Stimulated activated CD8-positive, alpha-beta memory T cell treated with anti-CD3 and anti-CD28 coated beads, Interleukin-12 subunit alpha, Interleukin-12 subunit beta, amount 100 ng/mL, for 1 hour (primary cell): Measurements from ENCODE around the gene USP5.

ENCODE experiments used
- DNase-seq: peaks from one replicate; pipeline ENCODE4 v3.0.0-alpha.2; 2020; ENCODE audit warnings: low read depth

Gene USP5, protein sequence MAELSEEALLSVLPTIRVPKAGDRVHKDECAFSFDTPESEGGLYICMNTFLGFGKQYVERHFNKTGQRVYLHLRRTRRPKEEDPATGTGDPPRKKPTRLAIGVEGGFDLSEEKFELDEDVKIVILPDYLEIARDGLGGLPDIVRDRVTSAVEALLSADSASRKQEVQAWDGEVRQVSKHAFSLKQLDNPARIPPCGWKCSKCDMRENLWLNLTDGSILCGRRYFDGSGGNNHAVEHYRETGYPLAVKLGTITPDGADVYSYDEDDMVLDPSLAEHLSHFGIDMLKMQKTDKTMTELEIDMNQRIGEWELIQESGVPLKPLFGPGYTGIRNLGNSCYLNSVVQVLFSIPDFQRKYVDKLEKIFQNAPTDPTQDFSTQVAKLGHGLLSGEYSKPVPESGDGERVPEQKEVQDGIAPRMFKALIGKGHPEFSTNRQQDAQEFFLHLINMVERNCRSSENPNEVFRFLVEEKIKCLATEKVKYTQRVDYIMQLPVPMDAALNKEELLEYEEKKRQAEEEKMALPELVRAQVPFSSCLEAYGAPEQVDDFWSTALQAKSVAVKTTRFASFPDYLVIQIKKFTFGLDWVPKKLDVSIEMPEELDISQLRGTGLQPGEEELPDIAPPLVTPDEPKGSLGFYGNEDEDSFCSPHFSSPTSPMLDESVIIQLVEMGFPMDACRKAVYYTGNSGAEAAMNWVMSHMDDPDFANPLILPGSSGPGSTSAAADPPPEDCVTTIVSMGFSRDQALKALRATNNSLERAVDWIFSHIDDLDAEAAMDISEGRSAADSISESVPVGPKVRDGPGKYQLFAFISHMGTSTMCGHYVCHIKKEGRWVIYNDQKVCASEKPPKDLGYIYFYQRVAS

DNA sequence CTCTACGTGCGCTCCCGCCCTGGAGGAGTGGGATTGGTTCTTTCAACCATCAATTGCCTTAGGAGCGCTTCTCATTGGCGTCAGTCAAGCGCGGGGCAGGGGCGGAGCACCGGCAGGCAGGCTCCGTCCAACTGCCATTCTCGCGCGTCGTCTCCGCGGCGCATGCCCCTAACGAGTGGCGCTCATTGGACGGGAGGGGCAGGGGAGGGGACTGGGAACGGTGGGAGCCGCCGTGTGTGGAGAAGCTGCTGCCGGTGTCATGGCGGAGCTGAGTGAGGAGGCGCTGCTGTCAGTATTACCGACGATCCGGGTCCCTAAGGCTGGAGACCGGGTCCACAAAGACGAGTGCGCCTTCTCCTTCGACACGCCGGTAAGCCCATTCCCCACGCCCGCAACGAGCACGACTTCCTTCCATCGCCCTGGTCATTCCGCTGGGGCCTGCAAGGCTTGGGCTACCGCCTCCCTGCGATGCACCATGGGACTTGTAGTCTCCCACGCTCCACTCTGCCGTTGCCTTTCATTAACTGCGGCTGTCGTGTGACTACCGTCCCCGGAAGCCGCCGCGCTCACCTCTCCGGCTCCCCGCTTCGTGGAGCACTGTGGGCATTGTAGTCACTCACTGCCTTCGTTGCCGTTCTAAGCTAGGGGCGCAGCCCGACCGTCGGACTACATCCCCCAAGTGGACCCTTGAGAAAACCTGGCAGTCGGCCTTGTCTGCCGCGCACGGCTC lies at the start of gene USP5:
Gene USP5 (plus strand): TSS at position 230 of the 730 bp plus-strand sequence. CDS start 30 bp downstream, at position 260.
- peak; percentile 96 for DNase-seq

DNA sequence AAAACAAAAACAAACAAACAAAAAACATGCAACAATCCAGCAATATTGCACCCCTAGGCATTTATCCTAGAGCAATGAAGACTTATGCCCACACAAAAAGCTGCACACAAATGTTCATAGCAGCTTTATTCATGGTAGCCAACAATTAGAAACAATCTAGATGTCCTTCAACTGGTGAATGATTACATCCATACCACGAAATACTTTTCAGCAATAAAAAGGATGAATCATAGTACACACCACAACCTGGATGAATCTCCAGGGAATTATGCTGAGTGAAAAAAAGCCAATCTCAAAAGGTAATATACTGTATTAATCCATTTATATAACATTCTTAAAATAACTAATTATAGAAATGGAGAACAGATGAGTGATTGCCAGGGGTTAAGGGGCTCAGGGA lies 44.8 kb upstream of the USP5 start:
- DNase-seq: no peak

DNA sequence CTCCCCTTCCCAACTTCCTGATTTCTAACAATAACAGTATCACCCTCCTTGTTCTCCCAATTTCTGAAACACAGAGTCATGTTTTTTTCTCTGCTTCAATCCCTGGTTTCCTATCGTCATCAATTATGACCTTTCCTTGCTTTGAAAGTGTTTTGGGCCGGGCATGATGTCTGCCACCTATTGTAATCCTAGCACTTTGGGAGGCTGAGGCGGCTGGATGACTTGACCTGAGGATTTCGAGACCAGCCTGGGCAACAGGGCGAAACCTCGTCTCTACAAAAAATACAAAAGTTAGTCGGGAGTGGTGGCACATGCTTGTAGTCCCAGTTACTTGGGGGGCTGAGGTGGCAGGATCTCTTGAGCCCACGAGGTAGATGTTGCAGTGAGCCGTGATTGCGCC lies 42.9 kb upstream of the USP5 start:
- DNase-seq: no peak

DNA sequence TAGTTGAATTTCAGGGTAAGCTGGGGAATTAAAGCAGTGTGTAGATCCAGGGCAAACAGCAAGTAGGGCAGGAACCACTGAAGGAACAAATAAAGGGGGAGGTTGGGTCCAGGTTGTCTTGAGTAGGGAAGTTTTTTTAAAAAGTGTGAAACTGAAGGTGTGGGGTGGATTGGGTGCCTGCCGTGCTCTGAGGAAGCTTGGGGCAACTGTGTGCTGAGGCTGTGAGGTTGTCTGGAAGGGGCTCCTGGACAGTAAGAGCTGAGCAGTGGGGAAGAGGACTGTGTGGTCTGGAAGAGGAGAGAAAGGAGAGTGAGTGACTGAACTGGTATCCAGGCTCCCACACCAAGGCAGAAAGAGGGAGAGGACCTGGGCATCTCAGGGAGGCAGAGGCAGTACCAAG lies 41.2 kb upstream of the USP5 start:
- no peak for DNase-seq

DNA sequence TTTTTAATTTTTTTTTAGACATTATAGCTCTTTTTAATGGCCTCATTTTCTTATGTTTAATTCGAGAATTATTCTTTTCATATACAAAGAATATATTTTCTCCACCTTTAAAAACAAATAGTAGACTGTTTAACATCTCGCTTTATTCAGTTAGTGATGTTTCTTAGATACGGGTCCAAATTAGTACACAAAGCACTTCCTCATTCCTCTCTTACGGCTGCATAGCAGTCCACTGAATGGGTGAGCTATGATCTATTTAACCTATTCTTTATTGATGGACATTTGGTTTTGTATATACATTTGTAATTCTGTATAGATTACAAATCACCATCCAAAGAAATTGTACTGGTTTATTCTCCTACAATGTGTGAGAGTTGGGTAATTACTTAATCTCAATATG lies 38.6 kb upstream of the USP5 start:
- DNase-seq: no peak

DNA sequence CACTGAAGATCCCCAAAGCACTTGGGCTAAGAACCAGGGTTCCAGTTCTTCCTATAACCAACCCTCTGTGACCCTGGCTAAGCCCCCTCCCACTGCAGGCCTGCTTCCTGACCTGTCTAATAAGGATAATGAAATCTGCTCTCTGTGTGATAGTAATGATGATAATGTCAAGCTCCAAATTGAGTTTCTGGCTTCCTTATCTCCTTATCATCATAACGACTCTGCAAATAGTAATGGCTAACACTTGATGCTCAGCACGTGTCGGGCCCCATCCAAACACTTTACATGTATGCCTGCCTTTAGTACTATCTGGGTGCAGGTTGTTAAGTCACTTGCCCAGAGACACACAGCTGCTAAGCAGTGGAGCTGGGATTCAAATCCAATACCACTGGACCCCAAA lies 35.4 kb upstream of the USP5 start:
- DNase-seq: no peak

DNA sequence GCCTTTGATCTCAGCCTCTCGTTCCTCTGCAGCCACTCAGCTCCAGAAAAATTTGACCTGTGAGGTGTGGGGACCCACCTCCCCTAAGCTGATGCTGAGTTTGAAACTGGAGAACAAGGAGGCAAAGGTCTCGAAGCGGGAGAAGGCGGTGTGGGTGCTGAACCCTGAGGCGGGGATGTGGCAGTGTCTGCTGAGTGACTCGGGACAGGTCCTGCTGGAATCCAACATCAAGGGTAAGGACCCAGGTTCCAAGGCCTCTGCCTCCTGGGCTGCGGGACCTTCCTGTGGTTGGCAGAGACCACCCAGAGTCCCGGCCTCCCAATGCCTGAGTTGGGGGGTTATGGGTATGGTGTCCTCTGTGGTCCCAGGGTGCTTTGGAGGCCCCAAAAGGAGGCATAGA lies 34.9 kb upstream of the USP5 start:
- DNase-seq: no peak

DNA sequence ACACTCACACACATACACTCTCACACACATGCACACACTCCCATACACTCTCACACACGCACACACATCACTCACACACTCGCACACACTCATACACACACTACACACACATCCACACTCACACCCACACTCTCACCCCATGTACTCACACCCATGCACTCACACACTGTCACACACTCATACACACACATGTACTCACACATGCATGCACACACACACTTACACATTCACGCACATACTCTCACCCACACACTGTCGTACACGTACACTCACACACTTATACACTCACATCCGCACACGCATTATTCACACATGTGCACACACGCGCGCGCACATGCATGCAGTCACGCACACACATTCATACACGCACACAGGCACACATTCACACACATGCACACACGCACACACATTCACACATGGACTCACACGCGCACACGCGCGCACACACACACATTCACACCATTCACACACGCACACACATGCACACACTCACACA lies 34.2 kb upstream of the USP5 start:
- DNase-seq: no peak

DNA sequence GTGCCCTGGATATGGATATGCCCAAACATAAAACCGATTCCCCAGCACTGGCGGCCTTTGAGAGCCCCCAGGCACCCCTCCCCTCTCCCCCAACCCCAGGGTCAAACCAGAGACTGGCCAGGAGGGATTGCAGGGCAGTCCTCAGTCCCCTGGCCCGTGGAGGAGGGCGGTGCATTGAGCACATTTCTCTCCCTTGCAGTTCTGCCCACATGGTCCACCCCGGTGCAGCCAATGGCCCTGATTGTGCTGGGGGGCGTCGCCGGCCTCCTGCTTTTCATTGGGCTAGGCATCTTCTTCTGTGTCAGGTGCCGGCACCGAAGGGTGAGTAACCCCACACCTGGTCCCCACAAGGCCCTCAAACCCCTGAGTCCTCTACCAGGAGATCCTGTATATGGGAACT lies 33.7 kb upstream of the USP5 start:
- no peak for DNase-seq

DNA sequence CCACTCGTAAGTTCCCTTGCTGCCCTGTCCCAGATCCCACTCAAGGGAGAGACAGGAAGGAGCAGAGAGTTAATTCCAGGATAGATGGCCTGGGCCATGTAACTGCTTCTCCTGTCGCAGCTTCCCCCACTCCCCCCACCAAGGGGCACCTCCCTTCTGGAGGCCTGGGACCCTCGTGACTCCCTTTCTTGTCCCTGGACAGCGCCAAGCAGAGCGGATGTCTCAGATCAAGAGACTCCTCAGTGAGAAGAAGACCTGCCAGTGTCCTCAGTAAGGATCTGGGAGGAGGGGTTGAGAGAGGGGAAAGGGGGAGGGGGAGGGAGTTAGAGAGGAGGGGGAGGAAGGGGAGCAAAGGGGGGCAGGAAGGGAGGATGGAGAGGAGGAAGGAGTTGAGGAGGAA lies 33.3 kb upstream of the USP5 start:
- no peak for DNase-seq

DNA sequence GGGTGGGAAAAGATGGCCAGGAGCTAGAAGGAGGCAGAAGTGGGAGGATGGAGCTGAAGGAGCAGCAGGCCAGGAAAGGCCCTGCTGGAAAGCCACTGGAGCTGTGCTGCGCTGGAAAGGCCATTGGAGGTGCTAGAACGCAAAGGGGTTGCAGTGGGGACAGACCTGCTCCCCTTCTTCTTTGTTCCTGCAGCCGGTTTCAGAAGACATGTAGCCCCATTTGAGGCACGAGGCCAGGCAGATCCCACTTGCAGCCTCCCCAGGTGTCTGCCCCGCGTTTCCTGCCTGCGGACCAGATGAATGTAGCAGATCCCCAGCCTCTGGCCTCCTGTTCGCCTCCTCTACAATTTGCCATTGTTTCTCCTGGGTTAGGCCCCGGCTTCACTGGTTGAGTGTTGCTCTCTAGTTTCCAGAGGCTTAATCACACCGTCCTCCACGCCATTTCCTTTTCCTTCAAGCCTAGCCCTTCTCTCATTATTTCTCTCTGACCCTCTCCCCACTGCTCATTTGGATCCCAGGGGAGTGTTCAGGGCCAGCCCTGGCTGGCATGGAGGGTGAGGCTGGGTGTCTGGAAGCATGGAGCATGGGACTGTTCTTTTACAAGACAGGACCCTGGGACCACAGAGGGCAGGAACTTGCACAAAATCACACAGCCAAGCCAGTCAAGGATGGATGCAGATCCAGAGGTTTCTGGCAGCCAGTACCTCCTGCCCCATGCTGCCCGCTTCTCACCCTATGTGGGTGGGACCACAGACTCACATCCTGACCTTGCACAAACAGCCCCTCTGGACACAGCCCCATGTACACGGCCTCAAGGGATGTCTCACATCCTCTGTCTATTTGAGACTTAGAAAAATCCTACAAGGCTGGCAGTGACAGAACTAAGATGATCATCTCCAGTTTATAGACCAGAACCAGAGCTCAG lies 32.6 kb upstream of the USP5 start:
- DNase-seq: no peak

DNA sequence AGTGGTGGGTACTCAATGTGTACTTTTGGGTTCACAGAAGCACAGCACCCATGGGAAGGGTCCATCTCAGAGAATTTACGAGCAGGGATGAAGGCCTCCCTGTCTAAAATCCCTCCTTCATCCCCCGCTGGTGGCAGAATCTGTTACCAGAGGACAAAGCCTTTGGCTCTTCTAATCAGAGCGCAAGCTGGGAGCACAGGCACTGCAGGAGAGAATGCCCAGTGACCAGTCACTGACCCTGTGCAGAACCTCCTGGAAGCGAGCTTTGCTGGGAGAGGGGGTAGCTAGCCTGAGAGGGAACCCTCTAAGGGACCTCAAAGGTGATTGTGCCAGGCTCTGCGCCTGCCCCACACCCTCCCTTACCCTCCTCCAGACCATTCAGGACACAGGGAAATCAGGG lies 31.8 kb upstream of the USP5 start:
- no peak for DNase-seq

DNA sequence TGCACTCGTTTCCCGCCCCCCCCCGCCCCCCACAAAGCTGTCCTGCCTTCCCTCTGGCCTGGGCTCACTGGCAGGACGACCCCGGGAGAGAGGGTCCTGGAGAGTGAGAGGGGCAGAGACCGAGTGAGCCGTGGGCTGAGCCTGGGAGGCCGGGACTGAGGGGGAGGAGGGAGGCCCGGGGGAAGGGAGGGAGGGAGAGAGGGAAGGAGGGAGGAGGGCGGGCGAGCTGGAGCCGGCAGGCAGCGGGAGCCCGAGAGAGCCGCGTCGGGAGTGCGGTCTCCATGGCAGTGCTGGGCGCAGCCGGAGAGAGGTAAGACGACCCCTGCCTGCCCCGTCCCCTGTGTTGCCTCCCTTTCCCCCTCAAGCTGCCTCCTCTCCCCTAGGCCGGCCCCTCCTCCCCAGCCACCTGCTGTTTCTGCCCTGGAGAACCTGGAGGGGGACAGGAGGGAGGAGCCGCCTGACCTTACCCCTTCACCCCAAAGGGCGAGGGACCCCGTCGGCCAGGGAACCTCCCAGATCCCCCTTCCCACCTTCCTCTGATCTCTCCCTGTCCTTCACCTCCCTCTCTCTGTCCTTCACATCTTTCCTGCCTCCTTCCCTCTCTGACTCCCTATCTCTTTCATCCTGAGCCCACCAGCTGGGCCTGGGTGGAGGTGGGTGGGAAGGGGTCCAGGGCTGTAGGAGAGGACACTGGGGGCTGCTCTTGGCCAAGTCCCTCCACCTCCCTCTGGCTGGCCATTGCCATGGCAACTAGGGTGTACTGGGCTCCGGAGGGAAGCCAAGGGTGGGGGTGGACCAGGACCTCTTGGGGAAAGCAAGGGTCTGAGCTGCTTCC lies 30.1 kb upstream of the USP5 start, which contains the start of gene GPR162:
Gene GPR162 (plus strand): TSS at position 231 of the 835 bp plus-strand sequence. CDS start 2,078 bp downstream, outside the sequence.
- no peak for DNase-seq

DNA sequence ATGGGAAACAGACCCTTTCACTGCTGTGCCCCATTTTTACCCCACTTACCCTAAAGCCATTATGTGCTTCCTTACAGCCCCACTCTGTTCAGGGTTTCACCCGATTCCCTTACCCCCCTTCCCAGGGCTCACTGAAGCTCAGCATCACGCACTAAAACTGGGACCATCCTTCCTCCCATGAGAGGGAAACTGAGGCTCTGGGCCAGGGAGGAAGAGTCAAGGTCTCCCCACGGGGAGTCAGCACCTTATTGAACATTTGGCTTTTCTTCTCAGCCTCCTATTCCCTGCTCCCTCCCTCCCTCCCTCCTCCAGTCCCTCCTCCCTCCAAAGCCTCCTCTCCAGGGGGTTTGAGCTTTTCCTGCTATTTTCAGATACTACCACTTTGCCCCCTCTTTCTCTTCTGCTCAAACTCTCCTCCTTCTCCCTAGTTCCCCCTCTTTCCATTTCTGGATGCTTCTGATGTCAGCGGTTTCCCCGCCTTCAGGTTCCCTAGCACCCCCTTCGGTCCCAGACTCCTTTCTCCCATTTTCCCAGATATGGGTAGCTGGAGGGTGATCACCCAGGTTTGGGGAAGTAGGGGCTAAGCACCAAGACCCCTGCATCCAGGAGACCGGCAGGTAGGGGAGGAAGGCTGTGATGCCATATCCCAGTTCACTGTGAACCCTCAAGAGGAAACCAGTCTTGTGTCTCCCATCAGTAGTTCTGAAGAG lies 29.4 kb upstream of the USP5 start:
- no peak for DNase-seq

DNA sequence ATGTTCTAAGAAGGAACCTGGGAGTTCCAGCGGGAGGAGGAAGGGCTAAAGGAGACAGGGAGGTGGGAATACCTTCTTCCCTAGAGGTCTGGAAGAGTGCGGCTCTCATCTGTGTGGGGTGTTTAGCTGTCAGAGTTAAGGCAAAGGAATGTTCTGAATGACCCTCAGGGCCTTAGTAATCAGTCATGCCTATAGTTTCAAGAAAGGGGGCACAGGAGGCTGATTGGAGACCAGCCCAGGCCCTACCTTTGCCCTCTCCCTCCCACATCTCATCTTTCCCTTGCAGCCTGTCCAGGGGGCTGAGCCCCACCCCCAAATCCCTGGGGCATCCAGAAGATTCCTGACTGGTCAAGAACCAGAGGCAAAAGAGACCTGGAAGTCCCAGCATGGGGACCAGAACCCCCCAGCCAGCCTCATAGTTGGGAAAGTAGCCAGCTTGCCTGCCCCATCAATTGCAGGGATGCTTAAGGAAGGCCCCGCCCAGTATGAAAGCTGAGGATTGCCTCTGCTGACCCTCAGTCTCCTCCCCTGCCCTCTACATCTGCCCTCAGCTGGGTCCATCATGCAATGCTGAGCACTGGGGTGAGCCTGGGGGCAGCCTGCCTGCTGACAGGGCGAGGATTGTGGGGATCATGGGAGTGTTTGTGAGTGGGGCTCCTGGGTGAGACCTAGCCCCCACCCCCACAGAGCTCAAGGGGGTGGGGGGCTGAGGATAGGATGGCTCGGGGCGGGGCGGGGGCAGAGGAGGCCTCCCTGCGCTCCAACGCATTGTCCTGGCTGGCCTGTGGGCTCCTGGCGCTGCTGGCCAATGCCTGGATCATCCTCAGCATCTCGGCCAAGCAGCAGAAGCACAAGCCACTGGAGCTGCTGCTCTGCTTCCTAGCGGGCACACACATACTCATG lies 28.5 kb upstream of the USP5 start:
- no peak for DNase-seq

DNA sequence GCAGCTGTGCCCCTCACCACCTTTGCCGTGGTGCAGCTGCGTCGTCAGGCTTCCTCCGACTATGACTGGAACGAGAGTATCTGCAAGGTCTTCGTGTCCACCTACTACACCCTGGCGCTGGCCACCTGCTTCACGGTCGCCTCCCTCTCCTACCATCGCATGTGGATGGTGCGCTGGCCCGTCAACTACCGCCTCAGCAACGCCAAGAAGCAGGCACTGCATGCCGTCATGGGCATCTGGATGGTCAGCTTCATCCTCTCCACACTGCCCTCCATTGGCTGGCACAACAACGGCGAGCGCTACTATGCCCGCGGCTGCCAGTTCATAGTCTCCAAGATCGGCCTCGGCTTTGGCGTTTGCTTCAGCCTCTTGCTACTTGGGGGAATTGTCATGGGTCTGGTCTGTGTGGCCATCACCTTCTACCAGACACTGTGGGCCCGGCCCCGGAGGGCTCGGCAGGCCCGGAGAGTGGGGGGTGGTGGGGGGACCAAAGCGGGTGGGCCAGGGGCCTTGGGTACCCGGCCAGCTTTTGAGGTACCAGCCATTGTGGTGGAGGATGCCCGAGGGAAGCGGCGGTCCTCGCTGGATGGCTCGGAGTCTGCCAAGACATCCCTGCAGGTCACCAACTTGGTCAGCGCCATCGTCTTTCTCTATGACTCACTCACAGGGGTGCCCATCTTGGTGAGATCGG lies 27.7 kb upstream of the USP5 start:
- DNase-seq: no peak

DNA sequence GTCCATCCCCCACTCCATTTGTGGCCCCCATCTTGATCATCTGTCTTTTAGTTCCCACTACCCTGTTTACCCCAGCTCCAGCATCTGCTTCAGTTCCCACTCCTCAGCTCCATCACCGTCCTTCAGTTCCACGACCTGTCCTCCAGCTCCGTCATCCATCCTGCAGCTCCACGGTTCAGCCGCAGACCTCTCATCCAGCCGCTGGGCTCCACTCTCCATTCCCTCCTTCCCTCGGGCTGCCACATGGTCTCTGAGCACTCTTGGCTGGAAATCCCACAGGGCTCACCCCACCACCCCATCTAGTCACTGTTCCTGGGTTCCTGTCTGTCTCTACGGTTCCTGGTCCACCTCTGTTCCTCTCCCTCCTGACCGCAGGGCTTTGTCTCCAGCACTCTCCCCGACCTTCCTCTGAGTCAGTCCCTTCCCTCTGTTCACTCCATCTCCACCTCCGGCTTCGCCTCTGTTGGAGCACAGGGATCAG lies 27.0 kb upstream of the USP5 start:
- DNase-seq: no peak
